ENCODE data around the gene DDX41.
A peak's percentile ranks its signal among the peaks of the same experiment; 100 is the strongest.

Gene DDX41

GRCh38 chr5:177493795-177494345 is 22.9 kb downstream of the DDX41 start:
- H3K27ac Mint-ChIP-seq, result peak overlapping the region; percentile 80 to 97 (median 96)
- no peaks in the 10 kb centered on the region for H3K27me3 Mint-ChIP-seq (ENCODE audit: low read depth)
- peaks cover 16% of the 10 kb centered on the region for H3K36me3 Mint-ChIP-seq (ENCODE audit: low read depth)
- peak overlapping the region; percentile 43 to 91 (median 60) for H3K4me3 Mint-ChIP-seq
- TF ChIP-seq, protein P1, sequence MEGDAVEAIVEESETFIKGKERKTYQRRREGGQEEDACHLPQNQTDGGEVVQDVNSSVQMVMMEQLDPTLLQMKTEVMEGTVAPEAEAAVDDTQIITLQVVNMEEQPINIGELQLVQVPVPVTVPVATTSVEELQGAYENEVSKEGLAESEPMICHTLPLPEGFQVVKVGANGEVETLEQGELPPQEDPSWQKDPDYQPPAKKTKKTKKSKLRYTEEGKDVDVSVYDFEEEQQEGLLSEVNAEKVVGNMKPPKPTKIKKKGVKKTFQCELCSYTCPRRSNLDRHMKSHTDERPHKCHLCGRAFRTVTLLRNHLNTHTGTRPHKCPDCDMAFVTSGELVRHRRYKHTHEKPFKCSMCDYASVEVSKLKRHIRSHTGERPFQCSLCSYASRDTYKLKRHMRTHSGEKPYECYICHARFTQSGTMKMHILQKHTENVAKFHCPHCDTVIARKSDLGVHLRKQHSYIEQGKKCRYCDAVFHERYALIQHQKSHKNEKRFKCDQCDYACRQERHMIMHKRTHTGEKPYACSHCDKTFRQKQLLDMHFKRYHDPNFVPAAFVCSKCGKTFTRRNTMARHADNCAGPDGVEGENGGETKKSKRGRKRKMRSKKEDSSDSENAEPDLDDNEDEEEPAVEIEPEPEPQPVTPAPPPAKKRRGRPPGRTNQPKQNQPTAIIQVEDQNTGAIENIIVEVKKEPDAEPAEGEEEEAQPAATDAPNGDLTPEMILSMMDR (IDR thresholded peaks at IDR 0.05; ENCODE audit: unreplicated experiment in 3 of 3), result no peak
- H3K9me3 Mint-ChIP-seq, result no peaks in the 10 kb centered on the region
- peaks cover 49% of the 10 kb centered on the region for H3K4me1 Mint-ChIP-seq

- peak overlapping the region; percentile 61 to 96 (median 84) for H3K27ac Mint-ChIP-seq
- H3K4me3 Mint-ChIP-seq, result peak overlapping the region; percentile 52 to 81 (median 79)
- no peaks in the 10 kb centered on the region for H3K9me3 Mint-ChIP-seq
- H3K27me3 Mint-ChIP-seq (ENCODE audit: low read depth), result no peaks in the 10 kb centered on the region
- H3K4me1 Mint-ChIP-seq, result peaks cover 39% of the 10 kb centered on the region
- peaks cover 24% of the 10 kb centered on the region for H3K36me3 Mint-ChIP-seq (ENCODE audit: low read depth)
- TF ChIP-seq, protein P1 (IDR thresholded peaks at IDR 0.05; ENCODE audit: unreplicated experiment in 3 of 3), result no peak
Measured at GRCh38 chr5:177492841-177493240, 23.9 kb downstream of the DDX41 start.

DNA sequence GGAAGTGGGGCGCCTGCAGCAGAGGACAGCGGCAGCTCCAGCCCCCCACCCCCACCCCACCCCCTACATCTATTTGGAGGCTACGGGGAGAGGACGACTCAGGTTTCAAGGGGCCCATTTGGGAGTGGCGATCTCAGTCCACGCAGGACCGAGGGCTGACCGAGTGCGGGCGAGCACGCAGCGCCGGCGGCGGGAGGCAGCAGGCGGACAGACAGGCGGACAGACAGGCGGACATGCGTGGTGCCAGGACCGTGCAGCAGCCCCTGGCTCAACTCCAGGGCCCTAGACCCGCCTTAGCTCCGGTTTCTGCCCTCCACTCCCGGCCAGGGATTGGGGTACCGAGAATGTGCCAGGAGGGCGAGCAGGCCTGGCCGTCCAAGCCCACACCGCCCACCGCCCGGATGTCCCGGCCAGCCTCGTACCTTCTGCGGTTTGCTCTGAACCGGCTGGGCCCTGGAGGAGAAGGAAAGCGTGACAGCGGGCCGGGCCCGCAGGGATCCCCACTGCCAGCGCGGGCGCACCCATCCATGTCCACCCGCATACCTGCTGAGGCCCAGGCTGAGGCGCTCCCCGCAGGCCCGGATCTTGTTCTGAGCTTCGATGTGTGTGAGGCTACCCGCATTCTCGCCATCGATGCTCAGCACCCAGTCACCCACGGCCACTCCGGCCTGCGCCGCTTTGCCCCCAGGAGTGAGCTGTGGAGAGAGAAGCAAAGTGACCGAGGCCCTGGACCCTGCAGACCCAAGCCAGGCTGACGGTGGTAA is 24.6 kb downstream of the DDX41 start:
- TF ChIP-seq, protein P1 (IDR thresholded peaks at IDR 0.05; ENCODE audit: unreplicated experiment in 3 of 3), result no peak
- H3K4me1 Mint-ChIP-seq, result peaks cover 37% of the 10 kb centered on the region
- H3K27ac Mint-ChIP-seq, result peak overlapping the region; percentile 61 to 96 (median 84)
- H3K27me3 Mint-ChIP-seq (ENCODE audit: low read depth), result no peaks in the 10 kb centered on the region
- peaks cover 30% of the 10 kb centered on the region for H3K36me3 Mint-ChIP-seq (ENCODE audit: low read depth)
- no peaks in the 10 kb centered on the region for H3K9me3 Mint-ChIP-seq
- H3K4me3 Mint-ChIP-seq, result peak overlapping the region in 2 of 3 experiments; percentile 45 to 81

DNA sequence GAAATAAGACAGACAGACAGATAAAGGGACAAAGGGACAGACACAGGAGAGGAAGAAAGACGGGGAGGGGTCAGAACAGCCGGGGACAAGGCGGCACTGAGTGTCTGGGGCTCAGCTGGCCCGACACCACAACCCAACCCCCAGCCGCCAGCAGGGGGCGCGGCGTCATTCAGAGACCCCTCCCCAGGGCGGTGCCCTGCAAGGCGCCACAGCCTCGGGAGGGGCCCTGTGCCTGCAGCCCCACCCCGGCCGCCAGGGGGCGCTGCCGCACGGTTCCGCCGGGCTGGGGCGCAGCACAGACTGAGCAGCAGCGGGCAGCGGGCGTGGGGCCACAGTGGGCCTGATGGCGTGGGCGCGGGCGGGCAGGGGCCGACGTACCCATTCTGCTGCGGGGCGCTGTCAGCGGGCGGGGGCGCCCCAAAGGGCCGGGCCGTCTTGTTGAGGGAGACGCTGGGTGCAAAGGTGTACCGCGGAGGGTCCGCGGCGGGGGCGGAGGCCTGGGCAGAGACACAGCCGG is 25.3 kb downstream of the DDX41 start:
- H3K4me3 Mint-ChIP-seq, result peak overlapping the region in 1 of 3 experiments; percentile 46
- H3K4me1 Mint-ChIP-seq, result peaks cover 40% of the 10 kb centered on the region
- TF ChIP-seq, protein P1 (IDR thresholded peaks at IDR 0.05; ENCODE audit: unreplicated experiment in 3 of 3), result peak; percentile 94 to 96 (median 95)
- H3K27ac Mint-ChIP-seq, result peak overlapping the region in 2 of 3 experiments; percentile 53 to 80
- no peaks in the 10 kb centered on the region for H3K27me3 Mint-ChIP-seq (ENCODE audit: low read depth)
- H3K9me3 Mint-ChIP-seq, result no peaks in the 10 kb centered on the region
- peaks cover 32% of the 10 kb centered on the region for H3K36me3 Mint-ChIP-seq (ENCODE audit: low read depth)

- Mint-ChIP-seq H3K4me1 (peaks cover 40% of the 10 kb centered on the region), H3K27me3 (ENCODE audit: low read depth) (no peaks in the 10 kb centered on the region), H3K9me3 (no peaks in the 10 kb centered on the region), H3K36me3 (ENCODE audit: low read depth) (peaks cover 37% of the 10 kb centered on the region), H3K4me3 (peak overlapping the region in 1 of 3 experiments; percentile 46), H3K27ac (peak overlapping the region in 2 of 3 experiments; percentile 53 to 80)
- TF ChIP-seq, protein P1 (IDR thresholded peaks at IDR 0.05; ENCODE audit: unreplicated experiment in 3 of 3), result no peak
Measured at GRCh38 chr5:177490992-177491391, 25.8 kb downstream of the DDX41 start.
